ENCODE data around the gene UBE2D3.
"Not testable (repeated sequence)": the region's sequence is repeated elsewhere in the genome, so short reads cannot be mapped to it uniquely, and the experiment has no call there.

UBE2D3 gene

DNA sequence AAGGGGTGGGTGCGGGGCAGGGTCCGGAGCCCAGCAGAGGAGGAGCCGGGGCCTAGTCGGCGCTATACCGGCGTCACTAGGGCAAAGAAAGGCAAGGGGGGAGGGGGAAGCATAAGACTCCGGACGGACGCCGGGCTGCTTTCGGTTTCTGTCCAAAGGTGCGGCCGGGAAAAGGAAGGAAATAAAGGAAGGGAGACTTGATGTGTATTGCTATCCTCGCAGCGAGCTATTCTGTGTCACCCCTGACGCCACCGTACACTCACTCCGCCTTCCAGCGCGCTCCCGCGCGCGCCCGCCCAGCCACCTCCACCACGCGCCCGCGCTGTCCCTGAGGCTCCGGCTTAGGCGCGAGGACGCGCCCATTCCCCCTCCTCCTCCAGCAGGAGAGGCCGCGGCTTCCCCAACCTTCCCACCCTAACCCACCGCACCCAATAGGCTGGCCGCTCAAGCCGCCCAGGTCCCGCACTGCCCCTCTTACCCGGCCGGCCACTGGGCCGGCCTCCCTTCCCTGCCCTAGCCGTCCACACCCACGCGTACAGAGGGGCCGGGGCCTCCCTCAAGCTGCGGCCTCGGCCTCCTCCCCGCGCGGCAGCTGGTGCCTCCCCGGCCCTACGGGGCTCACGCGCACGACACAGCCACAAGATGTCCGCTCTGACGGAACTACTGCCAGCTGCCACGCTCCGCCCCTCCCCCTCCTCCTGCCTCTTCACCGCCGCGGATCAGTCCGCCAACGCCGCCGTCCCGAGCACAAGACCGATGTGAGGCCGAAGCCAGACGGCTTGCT, at the start of gene UBE2D3:
TSS of gene UBE2D3 (minus strand) at position 662 of the 784 bp plus-strand sequence. CDS start 1,043 bp downstream, outside the sequence.
- DNase-seq: peak; percentile 98

- no peak for DNase-seq
Measured at GRCh38 chr4:102871772-102872171, 44.4 kb upstream of the UBE2D3 start.

DNA sequence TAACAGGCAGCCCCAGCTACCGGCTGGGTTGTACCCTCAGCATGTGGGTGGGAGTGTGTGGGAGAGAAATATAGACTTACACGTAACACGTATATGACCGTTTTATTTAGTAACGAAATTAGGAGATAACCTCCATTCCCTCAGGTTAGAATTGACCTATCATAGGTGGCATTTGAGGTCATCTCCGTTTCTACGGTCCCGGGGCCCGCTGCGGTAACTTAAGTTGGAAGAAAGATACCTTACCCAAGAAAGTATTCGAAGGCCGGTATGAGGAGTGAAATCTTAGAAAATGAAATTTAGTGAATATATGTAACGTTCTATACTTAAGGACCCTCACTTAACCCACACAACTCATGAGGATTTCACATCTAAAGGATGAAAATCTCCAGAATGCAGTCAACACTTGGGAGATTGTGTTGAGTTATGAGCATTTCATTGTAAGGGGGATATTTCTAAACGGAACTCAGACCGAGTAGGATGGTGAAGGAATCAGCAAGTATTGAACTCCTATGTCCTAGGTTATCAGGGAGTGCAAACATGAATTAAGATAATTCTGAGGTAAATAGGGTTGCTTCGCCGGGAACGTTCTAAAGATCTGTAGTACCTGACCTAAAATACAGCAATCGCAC, 42.3 kb upstream of the UBE2D3 start:
- DNase-seq: peak; percentile 41

GRCh38 chr4:102868781-102869568, 41.6 kb upstream of the UBE2D3 start, which contains the start of gene CISD2:
Gene CISD2 (plus strand): TSS chr4:102868992. CDS start chr4:102869085, 93 bp downstream.
- peak; percentile 96 for DNase-seq

GRCh38 chr4:102868153-102868780, 40.9 kb upstream of the UBE2D3 start:
- DNase-seq: no peak

GRCh38 chr4:102867278-102868152, 40.2 kb upstream of the UBE2D3 start:
- DNase-seq: no peak

GRCh38 chr4:102865327-102865726, 38.0 kb upstream of the UBE2D3 start:
- not testable (repeated sequence) for DNase-seq

GRCh38 chr4:102862747-102863146, 35.4 kb upstream of the UBE2D3 start:
- no peak for DNase-seq

DNA sequence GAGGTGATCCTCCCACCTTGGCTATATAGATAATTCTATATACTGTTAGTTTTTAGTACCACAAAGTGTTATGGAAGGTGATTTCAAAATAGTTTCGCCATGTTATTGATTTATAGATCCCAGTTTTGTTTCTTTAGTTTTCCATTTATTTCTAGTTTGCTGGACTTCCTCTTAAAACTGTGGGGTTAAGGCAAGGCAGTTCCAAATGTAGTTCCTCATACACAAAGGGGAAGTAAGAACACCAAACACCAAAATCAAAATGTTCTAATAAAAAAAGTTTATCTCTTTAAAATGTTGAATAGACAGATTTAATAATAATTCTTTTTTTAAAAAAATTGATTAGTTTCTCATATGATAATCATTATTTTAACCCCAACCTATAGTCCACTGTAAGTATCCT, 34.7 kb upstream of the UBE2D3 start:
- no peak for DNase-seq

DNA sequence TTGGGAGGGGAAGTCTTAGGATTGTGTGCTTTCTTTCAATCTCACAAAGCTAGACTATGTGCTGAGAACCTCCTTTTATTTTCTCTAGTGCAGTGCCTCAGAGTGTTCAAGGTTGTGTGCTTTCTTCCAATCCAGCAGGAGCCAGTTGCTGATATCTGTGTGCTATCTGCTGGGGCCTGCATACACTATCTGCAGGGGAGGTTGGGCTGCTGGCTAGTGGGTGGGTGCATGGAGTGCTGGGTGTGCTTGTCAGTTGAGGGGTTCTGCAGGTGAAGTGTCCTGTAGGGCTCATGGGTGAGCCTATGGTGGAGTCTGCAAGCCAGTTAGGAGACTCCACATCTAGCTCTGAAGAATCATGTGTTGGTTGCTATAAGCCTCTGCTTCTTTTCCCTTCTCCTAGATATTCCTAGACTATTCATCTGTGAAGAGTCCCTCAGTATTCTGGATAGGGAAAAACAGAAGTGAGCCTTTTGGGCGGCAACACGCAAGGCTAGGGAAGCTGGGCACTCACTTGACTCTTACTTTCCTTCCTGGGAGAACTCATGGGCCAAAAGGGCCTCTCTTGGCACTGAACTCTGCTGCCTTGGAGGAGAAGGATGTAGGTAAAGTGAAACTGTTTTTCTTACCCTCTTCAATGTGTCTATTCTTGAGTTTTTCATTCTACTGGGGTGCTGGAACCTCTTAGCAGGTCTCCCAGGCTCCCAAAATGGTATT, 33.4 kb upstream of the UBE2D3 start:
- no peak for DNase-seq

- no peak for DNase-seq
Measured at GRCh38 chr4:102858828-102859464, 31.6 kb upstream of the UBE2D3 start.

- DNase-seq: no peak
Measured at GRCh38 chr4:102850370-102850769, 23.0 kb upstream of the UBE2D3 start.

- DNase-seq: no peak
Measured at GRCh38 chr4:102849579-102850104, 22.3 kb upstream of the UBE2D3 start.

GRCh38 chr4:102847687-102848086, 20.3 kb upstream of the UBE2D3 start:
- DNase-seq: no peak

DNA sequence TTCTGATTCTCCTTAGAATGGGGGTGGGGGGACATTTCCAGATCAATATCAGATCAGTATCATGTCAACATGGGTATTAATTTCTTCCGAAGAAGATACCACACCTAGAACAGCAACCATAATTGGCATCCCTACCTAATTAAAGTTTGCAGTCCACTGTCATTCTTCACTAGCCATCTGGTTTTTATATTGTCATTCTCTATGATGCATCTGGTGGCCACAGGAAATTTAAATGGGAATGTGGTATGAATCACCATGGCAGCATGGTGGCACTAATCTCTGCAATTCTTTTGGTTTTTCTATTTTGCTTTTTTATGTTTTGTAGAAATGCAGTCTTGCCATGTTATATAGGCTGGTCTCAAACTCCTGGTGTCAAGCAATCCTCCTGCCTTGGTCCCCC, 16.6 kb upstream of the UBE2D3 start:
- DNase-seq: no peak

DNA sequence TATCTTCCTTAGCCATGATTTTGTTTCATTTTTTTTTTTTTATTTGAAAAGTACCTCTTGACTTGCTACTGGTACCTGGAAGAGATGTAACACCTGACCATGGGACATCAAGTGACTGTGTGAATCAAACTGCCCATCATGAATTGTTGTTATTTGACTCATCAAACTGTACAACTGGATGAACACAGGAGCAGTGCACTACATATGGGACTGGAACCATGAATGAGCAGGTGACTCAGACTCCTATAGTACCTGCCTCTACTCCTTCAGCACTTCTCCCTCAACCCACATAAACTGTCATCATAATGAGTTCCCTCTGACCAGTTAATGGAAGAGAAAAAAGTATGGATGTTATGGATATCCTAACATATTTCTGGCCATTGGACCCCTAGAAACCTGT, 15.9 kb upstream of the UBE2D3 start:
- DNase-seq: no peak

GRCh38 chr4:102842367-102842766, 15.0 kb upstream of the UBE2D3 start:
- DNase-seq: no peak

GRCh38 chr4:102836596-102836995, 9.2 kb upstream of the UBE2D3 start:
- DNase-seq: no peak

- no peak for DNase-seq
Measured at GRCh38 chr4:102832667-102833066, 5.3 kb upstream of the UBE2D3 start.

- no peak for DNase-seq
Measured at GRCh38 chr4:102832105-102832504, 4.8 kb upstream of the UBE2D3 start.

DNA sequence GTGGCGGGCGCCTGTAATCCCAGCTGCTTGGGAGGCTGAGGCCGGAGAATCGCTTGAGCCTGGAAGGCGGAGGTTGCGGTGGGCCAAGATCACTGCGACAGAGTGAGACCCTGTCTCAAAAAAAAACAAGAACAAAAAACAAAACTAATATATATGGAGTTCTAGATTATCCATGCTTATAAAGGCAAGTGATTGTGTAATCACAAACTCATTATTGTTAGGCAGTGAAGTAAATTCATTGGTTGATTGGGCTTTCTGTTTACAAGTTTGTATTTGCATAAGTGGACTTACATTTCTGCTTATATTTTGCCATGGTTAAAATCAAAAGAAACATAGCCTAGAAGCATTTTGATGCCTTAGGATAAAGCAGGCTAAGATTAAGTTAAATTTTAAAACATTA, 2.5 kb upstream of the UBE2D3 start:
- no peak for DNase-seq

Measured in NCI-H1092 treated with DMSO at 0.1 percent for 48 hours (cell line).